HEK293T (cell line): ENCODE measurements around the gene ZNF330.

Source experiments
- ARNT ChIP-seq: fragments of 450-650 bp; IDR thresholded peaks from 2 replicates; pipeline ENCODE4 v1.6.1; 2017; ENCODE audit warnings: mild to moderate bottlenecking
- BHLHE40 ChIP-seq: fragments of 450-650 bp; IDR thresholded peaks from 2 replicates; pipeline ENCODE4 v1.6.1; 2016; ENCODE audit warnings: mild to moderate bottlenecking, moderate library complexity, borderline replicate concordance
- ELF4 ChIP-seq: fragments of 450-650 bp; IDR thresholded peaks from 2 replicates; pipeline ENCODE4 v1.6.1; 2017; ENCODE audit warnings: antibody characterized with exemption
- FOXA1 ChIP-seq: fragments of 450-650 bp; IDR thresholded peaks from 2 replicates; pipeline ENCODE4 v1.6.1; 2016; ENCODE audit warnings: mild to moderate bottlenecking
- FOXK2 ChIP-seq: fragments of 450-650 bp; IDR thresholded peaks from 2 replicates; pipeline ENCODE4 v1.6.1; 2016; ENCODE audit warnings: mild to moderate bottlenecking
- FOXM1 ChIP-seq: fragments of 450-650 bp; IDR thresholded peaks from 2 replicates; pipeline ENCODE4 v1.6.1; 2017; ENCODE audit warnings: mild to moderate bottlenecking, borderline replicate concordance
- HDGF ChIP-seq: fragments of 450-650 bp; IDR thresholded peaks from 2 replicates; pipeline ENCODE4 v1.6.1; 2017; ENCODE audit warnings: antibody characterized with exemption, borderline replicate concordance
- LEF1 ChIP-seq: fragments of 450-650 bp; IDR thresholded peaks from 2 replicates; pipeline ENCODE4 v1.6.1; 2017; ENCODE audit warnings: mild to moderate bottlenecking, borderline replicate concordance
- NFRKB ChIP-seq: fragments of 450-650 bp; IDR thresholded peaks from 2 replicates; pipeline ENCODE4 v1.6.1; 2016; ENCODE audit warnings: mild to moderate bottlenecking, moderate library complexity
- SP1 ChIP-seq: fragments of 450-650 bp; IDR thresholded peaks from 2 replicates; pipeline ENCODE4 v1.6.1; 2017
- SUZ12 ChIP-seq: fragments of 450-650 bp; IDR thresholded peaks from 2 replicates; pipeline ENCODE4 v1.6.1; 2016; ENCODE audit warnings: mild to moderate bottlenecking
- TARDBP ChIP-seq: fragments of 450-650 bp; IDR thresholded peaks from 2 replicates; pipeline ENCODE4 v1.6.1; 2016
- ZNF384 ChIP-seq: fragments of 450-650 bp; IDR thresholded peaks from 2 replicates; pipeline ENCODE4 v1.6.1; 2016

DNA sequence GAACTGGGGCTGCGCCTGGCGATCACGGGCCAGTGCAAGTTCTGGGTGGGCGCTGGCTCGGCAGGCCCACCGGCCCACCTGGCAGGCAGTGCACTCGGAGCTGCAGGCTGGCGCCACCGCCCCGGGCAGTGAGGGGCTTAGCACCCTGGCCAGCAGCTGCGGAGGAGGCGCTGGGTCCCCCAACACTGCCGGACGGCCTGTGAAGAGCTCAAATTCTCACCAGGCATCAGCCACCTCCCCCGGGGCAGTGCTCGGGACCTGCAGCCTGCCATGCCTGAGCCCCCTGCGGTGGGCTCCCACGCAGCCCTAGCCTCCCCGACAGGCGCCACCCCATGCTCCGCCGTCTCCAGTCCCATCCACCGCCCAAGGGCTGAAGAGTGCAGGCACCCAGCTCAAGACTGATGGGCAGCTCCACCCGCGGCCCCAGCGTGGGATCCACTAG, 7.1 kb upstream of the ZNF330 start:
- TF ChIP-seq HDGF: no peak
- TF ChIP-seq FOXA1: no peak
- TF ChIP-seq LEF1: no peak
- no peak for TF ChIP-seq ELF4
- TF ChIP-seq FOXM1: no peak
- TF ChIP-seq SUZ12: no peak
- no peak for TF ChIP-seq TARDBP
- no peak for TF ChIP-seq ZNF384
- TF ChIP-seq SP1: no peak
- TF ChIP-seq BHLHE40: no peak
- TF ChIP-seq NFRKB: no peak
- TF ChIP-seq FOXK2: no peak
- no peak for TF ChIP-seq ARNT
